IPS-18a (cell line): ENCODE measurements around the gene ZBTB20.

Source experiments
- H3K27ac ChIP-seq: one replicate; pipeline ENCODE4 v1.5.1; 2013; ENCODE audit warnings: low read length
- H3K27me3 ChIP-seq: one replicate; pipeline ENCODE4 v1.6.1; 2013; ENCODE audit warnings: mild to moderate bottlenecking, low read length; ENCODE audit not compliant: control insufficient read depth, insufficient read depth
- H3K36me3 ChIP-seq: one replicate; pipeline ENCODE4 v1.6.1; 2013; ENCODE audit warnings: low read depth, low read length; ENCODE audit not compliant: control insufficient read depth
- H3K4me1 ChIP-seq: one replicate; pipeline ENCODE4 v1.6.1; 2013; ENCODE audit warnings: low read depth, low read length; ENCODE audit not compliant: control insufficient read depth
- H3K4me3 ChIP-seq: one replicate; pipeline ENCODE4 v1.5.1; 2013; ENCODE audit warnings: low read length
- H3K9ac ChIP-seq: one replicate; pipeline ENCODE4 v1.6.1; 2013; ENCODE audit warnings: mild to moderate bottlenecking, low read length, moderate library complexity
- H3K9me3 ChIP-seq: one replicate; pipeline ENCODE4 v1.6.1; 2013; ENCODE audit warnings: low read depth, low read length; ENCODE audit not compliant: control insufficient read depth

ZBTB20 gene

DNA sequence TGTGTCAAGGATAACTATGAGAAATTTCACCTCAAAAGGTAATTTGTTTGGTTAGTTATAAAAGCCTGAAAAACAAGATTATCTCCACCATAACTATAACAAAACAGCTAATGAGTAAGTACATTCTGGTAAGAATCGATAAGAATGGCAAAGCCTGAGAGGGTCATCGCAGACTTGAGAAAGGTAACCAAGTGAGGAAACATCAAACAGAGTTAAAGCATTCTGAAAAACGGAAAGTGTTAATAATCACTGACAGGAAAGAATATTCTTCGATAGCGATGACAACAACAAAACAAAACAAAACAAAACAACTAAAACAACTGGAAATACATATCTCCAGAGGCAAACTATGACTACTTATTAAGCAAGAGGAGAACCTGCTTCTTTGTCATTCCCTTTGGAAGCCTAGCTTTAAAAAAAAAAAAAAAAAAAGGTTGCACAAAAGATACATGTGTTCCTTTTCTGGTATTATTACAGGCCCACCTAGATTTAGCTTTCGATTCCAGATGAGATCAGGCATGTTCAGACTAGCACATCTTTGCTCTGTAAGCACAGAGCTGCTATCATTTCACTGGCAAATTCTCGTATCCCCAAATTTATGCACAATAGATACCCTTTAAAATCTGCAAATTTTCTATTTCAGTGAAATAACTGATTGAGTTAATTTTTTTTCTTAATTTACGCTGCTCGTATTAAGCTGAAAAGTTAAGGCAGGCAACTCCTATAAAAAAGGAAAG is 697.6 kb downstream of the ZBTB20 start:
- peaks cover 18% of the 10 kb centered on the region for H3K4me1 ChIP-seq
- no peaks in the 10 kb centered on the region for H3K9me3 ChIP-seq
- no peak overlapping the region for H3K4me3 ChIP-seq
- no peak overlapping the region for H3K9ac ChIP-seq
- H3K27ac ChIP-seq: no peak overlapping the region
- no peaks in the 10 kb centered on the region for H3K27me3 ChIP-seq
- no peaks in the 10 kb centered on the region for H3K36me3 ChIP-seq

- no peaks in the 10 kb centered on the region for H3K27me3 ChIP-seq
- no peak overlapping the region for H3K4me3 ChIP-seq
- H3K9me3 ChIP-seq: no peaks in the 10 kb centered on the region
- no peak overlapping the region for H3K9ac ChIP-seq
- peaks cover 12% of the 10 kb centered on the region for H3K4me1 ChIP-seq
- no peaks in the 10 kb centered on the region for H3K36me3 ChIP-seq
- H3K27ac ChIP-seq: no peak overlapping the region
Observed at GRCh38 chr3:114447950-114448479, 699.1 kb downstream of the ZBTB20 start.

- Histone ChIP-seq H3K27me3 (no peaks in the 10 kb centered on the region), H3K9me3 (no peaks in the 10 kb centered on the region), H3K4me3 (no peak overlapping the region), H3K27ac (no peak overlapping the region), H3K4me1 (peaks cover 10% of the 10 kb centered on the region), H3K36me3 (no peaks in the 10 kb centered on the region), H3K9ac (no peak overlapping the region)
Observed at GRCh38 chr3:114447545-114447944, 699.5 kb downstream of the ZBTB20 start.

GRCh38 chr3:114446600-114446999 is 700.5 kb downstream of the ZBTB20 start:
- Histone ChIP-seq H3K36me3 (no peaks in the 10 kb centered on the region), H3K27me3 (no peaks in the 10 kb centered on the region), H3K9me3 (no peaks in the 10 kb centered on the region), H3K9ac (no peak overlapping the region), H3K4me1 (peaks cover 10% of the 10 kb centered on the region), H3K4me3 (no peak overlapping the region), H3K27ac (no peak overlapping the region)

DNA sequence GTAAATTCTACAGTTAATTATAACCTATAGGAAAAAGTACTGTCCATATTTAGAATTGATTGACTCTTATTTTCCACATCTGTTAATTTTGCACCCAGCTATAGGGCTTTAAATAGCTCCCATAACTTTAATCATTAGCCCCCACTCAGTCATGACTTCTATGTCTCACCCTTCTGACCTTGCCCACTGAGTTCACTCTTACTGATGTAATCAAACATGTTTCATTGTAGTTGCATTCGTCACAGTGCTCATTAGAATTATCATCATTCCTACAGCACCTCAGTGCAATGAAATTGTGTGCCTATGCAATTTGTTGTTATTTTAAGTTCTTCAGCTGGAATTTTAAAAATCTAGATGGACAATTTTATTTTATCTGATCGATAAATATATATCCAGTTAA is 701.9 kb downstream of the ZBTB20 start:
- Histone ChIP-seq H3K36me3 (no peaks in the 10 kb centered on the region), H3K9ac (no peak overlapping the region), H3K27ac (no peak overlapping the region), H3K4me1 (peaks cover 10% of the 10 kb centered on the region), H3K4me3 (no peak overlapping the region), H3K27me3 (no peaks in the 10 kb centered on the region), H3K9me3 (no peaks in the 10 kb centered on the region)

DNA sequence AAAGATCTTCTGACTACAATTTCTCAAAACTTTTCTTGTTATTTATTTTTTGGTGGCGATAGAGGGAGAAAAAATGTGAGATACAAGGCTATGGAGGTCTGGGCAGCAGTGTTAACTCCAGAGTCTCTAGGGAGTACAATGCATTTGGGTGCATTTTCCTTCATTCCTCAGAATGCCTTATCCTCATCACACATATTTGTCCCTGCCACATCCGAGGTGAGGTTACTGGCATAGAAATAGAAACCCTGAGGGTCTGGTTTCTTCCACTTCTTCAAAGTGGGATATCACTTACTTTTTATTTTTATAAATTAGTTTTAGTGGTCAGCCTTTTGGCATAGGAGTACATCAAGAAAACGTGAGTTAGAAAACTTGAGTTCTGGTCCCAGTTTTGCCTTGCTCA is 702.9 kb downstream of the ZBTB20 start:
- Histone ChIP-seq H3K9me3 (no peaks in the 10 kb centered on the region), H3K27me3 (no peaks in the 10 kb centered on the region), H3K4me1 (peaks cover 5% of the 10 kb centered on the region), H3K9ac (no peak overlapping the region), H3K4me3 (no peak overlapping the region), H3K27ac (no peak overlapping the region), H3K36me3 (no peaks in the 10 kb centered on the region)

DNA sequence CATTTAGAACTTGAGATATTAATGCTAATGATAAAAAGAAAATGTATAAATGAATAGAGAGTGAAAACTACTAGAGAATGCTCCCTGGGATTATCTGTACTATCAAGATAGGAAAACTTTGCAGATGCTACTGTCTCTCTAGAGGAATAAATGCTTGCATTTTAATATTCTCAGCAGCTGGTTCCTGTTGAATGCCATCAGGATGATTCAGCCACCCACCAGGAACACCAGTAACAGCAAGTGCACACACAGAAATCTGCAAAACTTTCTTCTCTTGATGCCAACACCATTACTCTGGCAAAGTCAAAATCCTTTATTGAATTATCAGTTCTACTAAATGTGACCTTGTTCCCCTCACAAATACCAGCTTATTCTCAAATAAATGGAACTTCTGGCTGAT is 704.8 kb downstream of the ZBTB20 start:
- Histone ChIP-seq H3K27ac (no peak overlapping the region), H3K4me1 (no peaks in the 10 kb centered on the region), H3K4me3 (no peak overlapping the region), H3K9ac (no peak overlapping the region), H3K27me3 (no peaks in the 10 kb centered on the region), H3K9me3 (no peaks in the 10 kb centered on the region), H3K36me3 (no peaks in the 10 kb centered on the region)

DNA sequence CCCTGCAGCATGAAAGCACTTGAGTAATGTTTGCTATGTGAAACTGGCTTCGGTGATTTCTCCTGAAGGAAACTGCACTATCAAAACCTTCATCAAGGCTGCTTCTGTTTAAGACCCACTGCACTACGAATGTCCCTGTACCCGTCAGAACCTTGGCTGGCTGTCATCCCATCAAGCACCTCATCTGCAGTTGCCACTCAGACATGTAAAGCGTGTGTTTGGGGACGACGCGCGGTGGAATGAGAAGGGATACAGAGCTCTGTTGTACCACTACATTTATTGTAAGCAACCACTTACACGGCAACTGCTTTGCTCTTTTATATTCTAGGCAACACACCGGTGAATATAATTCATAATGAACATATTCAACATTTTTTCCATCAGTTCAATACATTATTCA is 705.7 kb downstream of the ZBTB20 start:
- Histone ChIP-seq H3K4me3 (no peak overlapping the region), H3K36me3 (no peaks in the 10 kb centered on the region), H3K27ac (no peak overlapping the region), H3K4me1 (no peaks in the 10 kb centered on the region), H3K9me3 (no peaks in the 10 kb centered on the region), H3K27me3 (no peaks in the 10 kb centered on the region), H3K9ac (no peak overlapping the region)

- H3K27me3 ChIP-seq: no peaks in the 10 kb centered on the region
- H3K9ac ChIP-seq: no peak overlapping the region
- H3K4me3 ChIP-seq: no peak overlapping the region
- H3K9me3 ChIP-seq: no peaks in the 10 kb centered on the region
- no peak overlapping the region for H3K27ac ChIP-seq
- no peaks in the 10 kb centered on the region for H3K4me1 ChIP-seq
- H3K36me3 ChIP-seq: no peaks in the 10 kb centered on the region
Observed at GRCh38 chr3:114440700-114441099, 706.4 kb downstream of the ZBTB20 start.

DNA sequence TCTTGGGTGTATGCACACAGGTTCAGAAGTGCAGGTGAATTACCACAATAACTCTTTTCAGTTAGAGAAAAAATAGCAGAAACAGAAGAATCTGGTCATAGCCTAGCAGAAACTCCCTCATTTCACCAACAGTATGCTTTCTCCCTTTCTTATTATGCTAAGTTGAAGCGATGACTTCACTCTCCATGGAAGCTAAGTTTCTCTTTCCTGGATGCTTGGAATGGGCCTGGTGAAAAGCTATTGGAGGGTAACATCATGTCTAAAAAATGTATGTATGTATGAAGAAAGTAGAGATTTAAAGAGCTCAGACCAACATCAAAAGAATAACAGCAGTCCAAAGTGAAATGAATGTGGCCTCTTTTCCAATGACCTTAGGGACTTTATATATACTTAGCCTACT is 707.8 kb downstream of the ZBTB20 start:
- no peak overlapping the region for H3K27ac ChIP-seq
- H3K9me3 ChIP-seq: no peaks in the 10 kb centered on the region
- H3K36me3 ChIP-seq: no peaks in the 10 kb centered on the region
- no peaks in the 10 kb centered on the region for H3K27me3 ChIP-seq
- H3K4me1 ChIP-seq: no peaks in the 10 kb centered on the region
- H3K4me3 ChIP-seq: no peak overlapping the region
- H3K9ac ChIP-seq: no peak overlapping the region

DNA sequence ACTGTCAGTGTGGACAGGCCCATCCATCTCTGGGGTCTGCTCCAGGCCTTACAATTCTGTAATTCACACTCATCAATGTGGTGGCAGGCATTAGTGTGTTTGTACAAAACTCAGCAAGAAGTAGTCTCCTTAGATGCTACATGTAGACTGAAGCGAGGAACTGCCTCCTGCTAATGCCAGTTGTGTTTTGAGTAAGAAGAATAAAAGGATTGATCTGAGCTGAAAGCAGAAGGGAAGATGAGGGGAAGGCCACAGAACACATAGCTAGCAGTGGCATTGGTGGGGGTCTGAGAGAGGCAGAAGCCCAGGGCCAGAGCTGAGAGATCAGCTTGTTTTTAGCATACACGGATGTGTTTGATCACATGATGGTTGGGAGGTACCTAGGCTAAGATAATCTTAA is 709.2 kb downstream of the ZBTB20 start:
- H3K27me3 ChIP-seq: no peaks in the 10 kb centered on the region
- H3K4me1 ChIP-seq: no peaks in the 10 kb centered on the region
- no peak overlapping the region for H3K9ac ChIP-seq

DNA sequence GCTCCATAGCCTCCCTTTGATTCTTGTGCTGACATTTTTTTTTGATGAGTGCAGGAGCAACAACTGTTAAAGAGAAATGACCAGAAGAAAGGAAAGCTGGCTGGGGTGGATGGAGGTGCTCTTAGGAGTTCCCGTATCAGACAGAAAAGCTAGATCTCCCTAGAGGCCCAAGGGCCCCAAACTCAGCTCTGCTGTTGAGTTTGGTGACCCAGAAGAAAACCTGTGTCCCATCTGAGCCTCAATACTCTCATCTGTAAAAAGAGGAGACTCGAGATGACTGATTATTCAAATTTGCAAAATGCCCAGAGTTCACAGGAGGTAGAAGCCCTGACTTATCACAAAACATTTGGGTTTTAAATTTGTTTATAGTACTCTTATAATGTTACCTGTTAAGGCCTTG is 710.9 kb downstream of the ZBTB20 start:
- H3K27ac ChIP-seq: no peak overlapping the region
- H3K27me3 ChIP-seq: no peaks in the 10 kb centered on the region
- no peak overlapping the region for H3K4me3 ChIP-seq
- no peaks in the 10 kb centered on the region for H3K4me1 ChIP-seq
- no peak overlapping the region for H3K9ac ChIP-seq
- no peaks in the 10 kb centered on the region for H3K9me3 ChIP-seq
- no peaks in the 10 kb centered on the region for H3K36me3 ChIP-seq

More for the DNA sequence above, 709.2 kb downstream of the ZBTB20 start:
- Histone ChIP-seq H3K36me3 (no peaks in the 10 kb centered on the region), H3K4me3 (no peak overlapping the region), H3K9me3 (no peaks in the 10 kb centered on the region), H3K27ac (no peak overlapping the region)
